Activated B cell treated with CpG ODN at 0.5 μM for 24 hours (primary cell): Measurements from ENCODE around the gene CCNT2. TPM values are rescaled to one million over a fixed set of nuclear protein-coding genes. Genes with fewer than 3 reads are reported as not detected.

Source experiments
- ATAC-seq: fragments of 200-7000 bp; cut with Tn5 transposase; one replicate; pipeline ENCODE4 v1.10.0; 2021; ENCODE audit warnings: low read depth, mild to moderate bottlenecking, moderate library complexity
- CTCF ChIA-PET: fragments of 350-600 bp; sonication (Branson Sonifier 250); formaldehyde crosslinking; loops from one replicate; lab custom pipeline; 2021; ENCODE audit warnings: antibody characterized with exemption; lab: Charles Lee
- POLR2A ChIA-PET: fragments of 350-600 bp; sonication (Branson Sonifier 250); formaldehyde crosslinking; loops from one replicate; lab custom pipeline; 2021; ENCODE audit warnings: antibody characterized with exemption; lab: Charles Lee
- DNase-seq: peaks from one replicate; pipeline ENCODE4 v3.0.0; 2022
- H3K27ac Mint-ChIP-seq: one replicate; pipeline ENCODE4 v1.8.0; 2020; ENCODE audit warnings: mixed read lengths
- H3K27me3 Mint-ChIP-seq: one replicate; pipeline ENCODE4 v1.8.0; 2021; ENCODE audit warnings: mixed read lengths
- H3K36me3 Mint-ChIP-seq: one replicate; pipeline ENCODE4 v1.8.0; 2021; ENCODE audit warnings: low read depth, mixed read lengths
- H3K4me1 Mint-ChIP-seq: one replicate; pipeline ENCODE4 v1.8.0; 2021; ENCODE audit warnings: mixed read lengths
- H3K4me3 Mint-ChIP-seq: one replicate; pipeline ENCODE4 v1.8.0; 2020; ENCODE audit warnings: mild to moderate bottlenecking, mixed read lengths
- H3K9me3 Mint-ChIP-seq: one replicate; pipeline ENCODE4 v1.8.0; 2020; ENCODE audit warnings: mixed read lengths
- intact Hi-C: fragments of 100-400 bp; cut with micrococcal nuclease; formaldehyde crosslinking; loops from one replicate; pipeline ENCODE4 v1.15.1; 2024
- total RNA-seq: library from RNA; stranded (reverse); gene quantifications from 2 replicates; pipeline ENCODE4 v1.2.3, GENCODE V29; 2022
- TF ChIP-seq, protein P1 (sequence below): fragments of 200-600 bp; IDR thresholded peaks from one replicate; pipeline ENCODE4 v1.8.0; 2022; ENCODE audit warnings: antibody characterized with exemption, mild to moderate bottlenecking

CCNT2 gene
- total RNA-seq: 62.9 and 73.4 TPM in 2 replicates

- ChIA-PET POLR2A (interaction anchor here (0.6 to 3.2 kb wide), 16 partner anchors 9 to 824 kb away, joined by 3 to 20 read pairs (median 5); partner anchors contain the start of genes R3HDM1, RAB3GAP1 and ZRANB3), CTCF (no interaction called here)
- TF ChIP-seq, protein P1, sequence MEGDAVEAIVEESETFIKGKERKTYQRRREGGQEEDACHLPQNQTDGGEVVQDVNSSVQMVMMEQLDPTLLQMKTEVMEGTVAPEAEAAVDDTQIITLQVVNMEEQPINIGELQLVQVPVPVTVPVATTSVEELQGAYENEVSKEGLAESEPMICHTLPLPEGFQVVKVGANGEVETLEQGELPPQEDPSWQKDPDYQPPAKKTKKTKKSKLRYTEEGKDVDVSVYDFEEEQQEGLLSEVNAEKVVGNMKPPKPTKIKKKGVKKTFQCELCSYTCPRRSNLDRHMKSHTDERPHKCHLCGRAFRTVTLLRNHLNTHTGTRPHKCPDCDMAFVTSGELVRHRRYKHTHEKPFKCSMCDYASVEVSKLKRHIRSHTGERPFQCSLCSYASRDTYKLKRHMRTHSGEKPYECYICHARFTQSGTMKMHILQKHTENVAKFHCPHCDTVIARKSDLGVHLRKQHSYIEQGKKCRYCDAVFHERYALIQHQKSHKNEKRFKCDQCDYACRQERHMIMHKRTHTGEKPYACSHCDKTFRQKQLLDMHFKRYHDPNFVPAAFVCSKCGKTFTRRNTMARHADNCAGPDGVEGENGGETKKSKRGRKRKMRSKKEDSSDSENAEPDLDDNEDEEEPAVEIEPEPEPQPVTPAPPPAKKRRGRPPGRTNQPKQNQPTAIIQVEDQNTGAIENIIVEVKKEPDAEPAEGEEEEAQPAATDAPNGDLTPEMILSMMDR: no peak
- H3K27ac Mint-ChIP-seq: peak within 1 kb of the TSS; percentile 99
- H3K36me3 Mint-ChIP-seq: peaks cover 35% of the 10 kb centered on the region
- H3K9me3 Mint-ChIP-seq: no peaks in the 10 kb centered on the region
- intact Hi-C loops: loop anchor here (1.0 to 5.0 kb wide), 13 partner anchors 25 to 1067 kb away; partner anchors contain the start of genes DARS1, MCM6, MGAT5 and RAB3GAP1
- DNase-seq (peak; percentile 100), ATAC-seq (peak; percentile 83)
- H3K4me1 Mint-ChIP-seq: peaks cover 54% of the 10 kb centered on the region
- H3K4me3 Mint-ChIP-seq: peak within 1 kb of the TSS; percentile 98
- H3K27me3 Mint-ChIP-seq: peaks cover 3% of the 10 kb centered on the region
Measured at GRCh38 chr2:134918526-134919340, at the start of gene CCNT2. Gene CCNT2 (plus strand): TSS chr2:134918822. CDS start chr2:134918855, 33 bp downstream.

DNA sequence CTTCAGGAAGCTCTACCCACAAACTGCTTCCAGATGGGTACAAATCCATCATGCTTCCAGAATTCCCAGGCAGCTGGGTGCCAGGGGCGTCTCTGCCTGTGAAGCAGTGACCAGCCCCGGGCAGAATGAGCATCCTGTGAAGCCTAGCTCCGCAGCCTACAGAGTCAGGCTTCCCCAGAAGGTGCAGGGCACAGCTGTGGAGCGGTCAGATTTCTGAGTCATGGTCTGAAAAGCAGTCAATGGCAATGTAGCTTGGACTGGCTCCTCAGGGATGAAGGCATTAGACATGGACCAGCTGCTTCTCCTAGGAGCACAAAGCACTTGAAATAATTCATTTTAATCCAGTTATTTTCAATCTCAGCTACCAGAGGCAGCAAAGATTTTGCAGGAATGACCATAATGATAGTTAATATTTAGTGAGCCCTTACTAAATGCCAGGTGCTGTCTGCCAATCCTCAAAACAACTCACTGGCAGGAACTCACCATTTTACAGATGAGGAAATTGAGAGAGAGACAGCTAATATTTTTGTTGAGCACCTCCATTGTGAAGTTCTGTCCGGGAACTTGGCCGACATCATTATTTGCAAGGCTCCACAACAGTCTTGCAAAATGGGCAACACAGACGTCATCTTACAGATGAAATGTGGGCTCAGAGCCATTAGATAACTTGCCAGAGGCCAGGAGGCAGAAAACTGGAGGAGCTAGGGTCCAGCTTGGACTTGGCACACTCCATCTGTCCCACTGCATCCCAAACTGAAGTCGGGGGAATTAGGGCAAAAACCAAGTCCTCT lies 48.5 kb upstream of the CCNT2 start:
- H3K4me1 Mint-ChIP-seq: no peaks in the 10 kb centered on the region
- no peaks in the 10 kb centered on the region for H3K27me3 Mint-ChIP-seq
- H3K36me3 Mint-ChIP-seq: peaks cover 4% of the 10 kb centered on the region
- H3K27ac Mint-ChIP-seq: no peak overlapping the region
- no peak for ATAC-seq
- intact Hi-C loops: no loop called here
- CTCF ChIA-PET: no interaction called here
- POLR2A ChIA-PET: no interaction called here
- DNase-seq: no peak
- no peak overlapping the region for H3K4me3 Mint-ChIP-seq
- TF ChIP-seq, protein P1: no peak
- no peaks in the 10 kb centered on the region for H3K9me3 Mint-ChIP-seq

DNA sequence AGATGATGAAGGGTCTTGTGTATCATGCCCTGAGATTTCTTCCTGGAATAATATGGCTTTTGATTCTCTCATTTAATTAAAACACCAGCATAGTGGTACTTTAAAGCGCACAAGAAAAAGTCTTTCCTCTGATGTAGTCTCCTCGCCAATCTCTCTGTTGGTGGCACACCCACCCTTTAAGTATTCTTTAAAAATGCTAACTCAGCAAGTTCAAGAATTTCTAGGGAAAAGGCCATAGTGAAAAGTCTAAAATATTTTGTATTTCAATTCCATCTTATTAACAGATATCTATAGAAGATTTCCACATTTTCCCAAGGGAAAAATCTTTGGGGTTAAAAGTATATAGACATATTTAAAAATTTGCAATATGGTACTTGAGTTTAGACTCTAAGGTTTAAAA lies 45.5 kb upstream of the CCNT2 start:
- TF ChIP-seq, protein P1: no peak
- no peak for DNase-seq
- Mint-ChIP-seq H3K9me3 (peaks cover 4% of the 10 kb centered on the region), H3K27ac (no peak overlapping the region), H3K4me3 (no peak overlapping the region), H3K27me3 (no peaks in the 10 kb centered on the region), H3K4me1 (no peaks in the 10 kb centered on the region), H3K36me3 (peaks cover 5% of the 10 kb centered on the region)
- ChIA-PET POLR2A (no interaction called here), CTCF (no interaction called here)
- no peak for ATAC-seq
- intact Hi-C loops: no loop called here

GRCh38 chr2:134875309-134875708 lies 43.3 kb upstream of the CCNT2 start:
- Mint-ChIP-seq H3K4me1 (no peaks in the 10 kb centered on the region), H3K4me3 (no peak overlapping the region), H3K36me3 (peaks cover 5% of the 10 kb centered on the region), H3K27me3 (no peaks in the 10 kb centered on the region), H3K27ac (no peak overlapping the region), H3K9me3 (peaks cover 11% of the 10 kb centered on the region)
- ATAC-seq: no peak
- DNase-seq: no peak
- CTCF ChIA-PET: no interaction called here
- intact Hi-C loops: no loop called here
- TF ChIP-seq, protein P1: no peak
- POLR2A ChIA-PET: no interaction called here

DNA sequence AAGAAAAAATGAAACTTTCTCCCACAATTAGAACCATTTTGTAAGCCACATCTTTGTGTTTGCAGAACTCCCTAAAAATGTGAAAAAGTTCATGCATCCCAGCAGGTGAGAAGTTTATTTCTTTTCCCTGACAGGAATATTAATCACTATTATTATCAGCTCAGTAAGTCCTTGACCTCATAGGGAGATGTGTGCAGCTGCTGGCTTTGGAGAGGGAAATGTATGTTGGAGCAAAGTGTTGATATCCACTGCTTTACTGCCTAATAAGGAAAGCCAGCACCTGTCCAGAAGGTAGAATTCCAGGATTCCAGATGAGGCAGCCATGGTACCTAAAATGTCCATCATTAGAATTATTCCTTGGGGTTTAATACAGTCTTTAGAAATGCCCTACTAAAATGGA lies 35.8 kb upstream of the CCNT2 start:
- TF ChIP-seq, protein P1: no peak
- Mint-ChIP-seq H3K36me3 (no peaks in the 10 kb centered on the region), H3K4me3 (no peak overlapping the region), H3K4me1 (no peaks in the 10 kb centered on the region), H3K27me3 (no peaks in the 10 kb centered on the region), H3K9me3 (peaks cover 11% of the 10 kb centered on the region), H3K27ac (no peak overlapping the region)
- no peak for DNase-seq
- ChIA-PET CTCF (no interaction called here), POLR2A (no interaction called here)
- ATAC-seq: no peak
- intact Hi-C loops: no loop called here
